IPS DF 4.7 (cell line): Measurements from ENCODE around the gene SAPCD1.

Experiments used
- DNase-seq: peaks from one replicate; pipeline ENCODE4 v3.0.0-alpha.2; 2013; ENCODE audit warnings: low spot score; ENCODE audit errors: extremely low read depth

SAPCD1 gene

GRCh38 chr6:31729515-31729978, 32.9 kb upstream of the SAPCD1 start:
- DNase-seq: peak; percentile 71

GRCh38 chr6:31729979-31730630, 32.4 kb upstream of the SAPCD1 start:
- DNase-seq: peak; percentile 46

- no peak for DNase-seq
Observed at GRCh38 chr6:31730631-31731086, 31.8 kb upstream of the SAPCD1 start.

GRCh38 chr6:31732029-31732428, 30.4 kb upstream of the SAPCD1 start:
- DNase-seq: no peak

- no peak for DNase-seq
Observed at GRCh38 chr6:31733734-31734133, 28.7 kb upstream of the SAPCD1 start.

GRCh38 chr6:31734247-31734820, 28.1 kb upstream of the SAPCD1 start:
- no peak for DNase-seq

GRCh38 chr6:31734821-31735406, 27.5 kb upstream of the SAPCD1 start:
- peak; percentile 49 for DNase-seq

GRCh38 chr6:31736021-31736767, 26.3 kb upstream of the SAPCD1 start, which contains the start of gene CLIC1:
Gene CLIC1 (minus strand): TSS chr6:31736530. CDS start chr6:31736300, 230 bp downstream.
- no peak for DNase-seq

GRCh38 chr6:31736768-31737314, 25.6 kb upstream of the SAPCD1 start:
- no peak for DNase-seq

GRCh38 chr6:31737315-31737990, 25.0 kb upstream of the SAPCD1 start:
- DNase-seq: no peak

- DNase-seq: no peak
Observed at GRCh38 chr6:31737991-31738979, 24.2 kb upstream of the SAPCD1 start.

GRCh38 chr6:31739639-31740396, 22.6 kb upstream of the SAPCD1 start, which contains the start of gene MSH5:
Gene MSH5 (plus strand): TSS chr6:31740005. CDS start chr6:31740467, 462 bp downstream.
- DNase-seq: peak; percentile 97

- no peak for DNase-seq
Observed at GRCh38 chr6:31740397-31741223, 21.8 kb upstream of the SAPCD1 start.

GRCh38 chr6:31741815-31742214, 20.6 kb upstream of the SAPCD1 start:
- no peak for DNase-seq

GRCh38 chr6:31742894-31743293, 19.6 kb upstream of the SAPCD1 start:
- no peak for DNase-seq

- no peak for DNase-seq
Observed at GRCh38 chr6:31744422-31744821, 18.0 kb upstream of the SAPCD1 start.

GRCh38 chr6:31749301-31750036, 13.0 kb upstream of the SAPCD1 start:
- DNase-seq: no peak
